HG02623 (cell line): Measurements from ENCODE around the gene CCDC152.
"Not testable (repeated sequence)": the region's sequence is repeated elsewhere in the genome, so short reads cannot be mapped to it uniquely, and the experiment has no call there.

ENCODE experiments used
- ATAC-seq: cut with Tn5 transposase; IDR thresholded peaks from one replicate; pipeline ENCODE4 v1.9.1; 2021; ENCODE audit warnings: moderate library complexity; ENCODE audit not compliant: unreplicated experiment

The CCDC152 gene

DNA sequence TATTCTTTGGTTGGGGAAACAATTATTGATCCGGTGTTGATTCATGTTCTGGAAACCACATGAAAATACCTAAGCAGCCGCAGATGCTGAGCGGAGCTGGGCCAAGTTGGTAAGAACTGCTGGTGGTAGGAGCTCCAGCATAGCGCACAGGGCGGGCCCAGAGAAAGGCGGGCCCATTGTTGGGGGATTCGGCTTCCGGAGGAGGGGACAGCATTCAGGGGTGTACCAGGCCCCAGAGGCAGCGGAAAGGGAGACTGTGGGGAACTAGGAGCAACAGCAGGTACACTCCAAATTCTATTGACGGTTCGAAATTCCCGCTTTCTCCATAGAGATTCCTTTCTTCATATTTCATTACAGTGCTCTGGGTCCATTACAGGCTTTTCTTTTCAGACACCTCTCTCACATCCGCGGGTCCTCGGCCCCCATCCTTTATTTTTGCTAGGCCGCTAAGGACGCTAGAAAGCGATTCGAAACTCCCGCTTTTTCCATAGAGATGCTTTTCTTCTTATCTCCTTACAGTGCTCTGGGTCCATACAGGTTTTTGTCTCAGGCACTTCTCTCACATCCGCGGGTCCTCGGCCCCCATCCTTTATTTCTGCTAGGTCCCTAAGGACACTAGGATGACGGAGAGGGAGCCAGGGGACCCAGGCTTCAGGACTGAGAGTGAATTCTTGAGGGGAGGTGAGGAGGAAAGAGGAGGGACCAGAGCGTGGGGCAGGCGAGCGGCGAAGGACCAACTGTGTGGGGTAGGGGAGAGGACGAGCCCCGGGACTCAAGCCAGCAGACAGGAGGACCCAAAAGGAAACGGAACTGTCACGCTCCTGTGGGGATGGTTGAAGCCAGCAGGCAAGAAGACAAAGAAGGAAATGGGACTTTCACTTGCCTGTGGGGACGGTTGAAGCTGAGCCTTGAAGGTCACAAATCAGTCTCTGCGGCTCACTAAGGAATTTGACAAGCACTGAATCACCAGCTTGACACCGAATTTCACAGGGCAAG, at the start of gene CCDC152:
TSS of gene CCDC152 (plus strand) at position 213 of the 996 bp plus-strand sequence. CDS start 2,304 bp downstream, outside the sequence.
- peak; percentile 92 for ATAC-seq

DNA sequence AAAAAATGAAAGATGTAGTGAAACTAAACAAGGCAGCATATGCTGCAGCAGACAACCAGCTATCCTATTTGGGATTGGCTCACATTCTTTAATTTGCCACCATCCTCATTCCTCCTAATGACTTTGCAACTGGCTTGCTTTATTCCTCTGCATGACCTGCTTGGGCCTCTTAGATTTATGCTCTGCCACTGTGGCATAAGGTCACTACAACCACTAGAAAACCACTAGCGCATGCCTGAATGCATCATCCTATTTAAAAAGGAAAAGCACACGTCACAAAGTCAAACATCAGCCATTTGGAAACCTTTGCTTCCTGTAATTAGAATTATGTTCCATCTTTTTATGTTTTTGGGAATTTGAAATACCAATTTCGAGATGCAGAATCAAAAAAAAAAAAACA, 40.8 kb upstream of the CCDC152 start:
- ATAC-seq: no peak

- ATAC-seq: peak; percentile 91
Measured at GRCh38 chr5:42718591-42718990, 38.0 kb upstream of the CCDC152 start.

- no peak for ATAC-seq
Measured at GRCh38 chr5:42719034-42719433, 37.6 kb upstream of the CCDC152 start.

DNA sequence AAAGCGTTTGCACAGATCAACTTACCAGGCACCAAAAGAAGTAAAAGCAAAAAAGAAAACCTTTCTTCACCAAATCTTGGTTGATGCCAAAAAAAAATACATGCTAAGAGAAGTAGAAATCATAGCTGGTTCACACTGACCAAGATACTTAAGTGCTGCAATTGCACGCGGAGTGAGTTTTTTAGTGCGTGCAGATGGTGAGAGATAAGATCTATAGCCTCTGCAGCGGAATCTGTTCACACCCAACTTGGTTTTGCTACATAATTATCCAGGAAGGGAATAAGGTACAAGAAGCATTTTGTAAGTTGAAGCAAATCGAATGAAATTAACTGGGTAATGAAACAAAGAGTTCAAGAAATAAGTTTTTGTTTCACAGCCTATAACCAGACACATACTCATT, 36.4 kb upstream of the CCDC152 start:
- no peak for ATAC-seq

DNA sequence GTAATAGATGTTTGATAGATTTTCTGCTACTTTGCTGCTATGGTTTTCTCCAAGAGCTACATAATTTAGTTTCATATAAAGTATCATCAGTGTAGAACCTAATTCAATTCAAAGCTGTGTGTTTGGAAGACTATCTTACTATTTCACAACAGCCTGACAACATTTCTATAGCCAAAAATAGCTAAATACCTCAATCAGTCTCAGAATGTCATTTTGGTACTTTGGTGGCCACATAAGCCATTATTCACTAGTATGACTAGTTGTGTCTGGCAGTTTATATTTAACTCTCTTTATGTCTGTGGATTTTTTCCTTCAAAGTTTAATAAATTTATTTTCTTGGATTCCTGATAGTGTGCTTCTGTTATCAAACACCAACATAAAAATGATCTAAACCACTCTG, 35.1 kb upstream of the CCDC152 start:
- no peak for ATAC-seq

DNA sequence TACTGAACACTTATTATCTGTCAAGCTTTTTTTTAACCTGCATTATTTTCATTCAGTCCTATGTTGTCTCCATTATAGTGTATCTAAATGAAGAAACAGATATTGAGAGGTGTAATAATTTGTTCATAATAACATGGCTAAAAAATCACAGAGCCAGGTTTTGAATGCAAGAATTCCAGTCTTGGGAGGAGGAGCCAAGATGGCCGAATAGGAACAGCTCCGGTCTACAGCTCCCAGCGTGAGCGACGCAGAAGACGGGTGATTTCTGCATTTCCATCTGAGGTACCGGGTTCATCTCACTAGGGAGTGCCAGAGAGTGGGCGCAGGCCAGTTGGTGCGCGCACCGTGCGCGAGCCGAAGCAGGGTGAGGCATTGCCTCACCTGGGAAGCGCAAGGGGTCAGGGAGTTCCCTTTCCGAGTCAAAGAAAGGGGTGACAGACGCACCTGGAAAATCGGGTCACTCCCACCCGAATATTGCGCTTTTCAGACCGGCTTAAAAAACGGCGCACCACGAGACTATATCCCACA, 22.0 kb upstream of the CCDC152 start:
- not testable (repeated sequence) for ATAC-seq

GRCh38 chr5:42740920-42741319, 15.7 kb upstream of the CCDC152 start:
- no peak for ATAC-seq

GRCh38 chr5:42745426-42745825, 11.2 kb upstream of the CCDC152 start:
- no peak for ATAC-seq

DNA sequence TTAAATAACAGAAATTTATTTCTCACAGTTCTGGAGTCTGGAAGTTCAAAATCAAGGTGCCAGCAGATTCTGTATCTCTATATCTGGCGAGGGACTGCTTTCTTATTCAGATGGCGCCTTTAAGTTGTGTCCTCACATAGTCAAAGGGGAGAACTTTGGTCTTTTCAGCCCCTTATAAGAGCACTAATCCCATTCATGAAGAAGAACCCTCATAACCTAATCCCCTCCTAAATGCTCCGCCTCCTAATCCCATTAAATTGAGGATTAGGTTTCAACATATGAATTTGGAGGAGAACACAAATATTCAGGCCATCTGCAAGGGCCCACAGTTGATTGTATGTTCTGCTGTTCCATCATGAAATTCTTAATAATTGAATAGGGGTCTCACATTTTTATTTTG, 10.8 kb upstream of the CCDC152 start:
- ATAC-seq: no peak

GRCh38 chr5:42749020-42749419, 7.6 kb upstream of the CCDC152 start:
- ATAC-seq: no peak

- ATAC-seq: no peak
Measured at GRCh38 chr5:42750507-42750906, 6.1 kb upstream of the CCDC152 start.

DNA sequence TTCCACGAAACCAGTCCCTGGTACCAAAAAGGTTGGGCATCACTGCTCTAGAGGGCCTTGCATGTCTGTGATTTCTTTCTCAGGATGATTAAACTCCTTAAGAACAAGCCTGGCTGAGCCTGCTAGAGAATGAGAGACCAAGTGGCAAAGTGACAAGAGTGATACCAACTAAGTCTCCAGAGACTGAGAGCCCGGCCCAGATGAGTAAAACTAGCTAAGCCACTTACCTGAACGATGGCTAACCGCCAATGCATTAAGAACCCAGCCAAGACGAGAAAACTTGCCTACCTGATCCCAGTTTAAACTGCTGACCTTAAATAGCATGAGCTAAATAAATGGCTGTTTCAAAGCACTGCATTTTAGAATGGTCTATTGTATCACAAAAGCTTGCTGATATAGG, 5.6 kb upstream of the CCDC152 start:
- no peak for ATAC-seq

GRCh38 chr5:42753099-42753498, 3.5 kb upstream of the CCDC152 start:
- no peak for ATAC-seq

GRCh38 chr5:42759456-42759855, 2.8 kb downstream of the CCDC152 start:
- no peak for ATAC-seq

- ATAC-seq: no peak
Measured at GRCh38 chr5:42760426-42760825, 3.8 kb downstream of the CCDC152 start.

- no peak for ATAC-seq
Measured at GRCh38 chr5:42761791-42762190, 5.2 kb downstream of the CCDC152 start.

DNA sequence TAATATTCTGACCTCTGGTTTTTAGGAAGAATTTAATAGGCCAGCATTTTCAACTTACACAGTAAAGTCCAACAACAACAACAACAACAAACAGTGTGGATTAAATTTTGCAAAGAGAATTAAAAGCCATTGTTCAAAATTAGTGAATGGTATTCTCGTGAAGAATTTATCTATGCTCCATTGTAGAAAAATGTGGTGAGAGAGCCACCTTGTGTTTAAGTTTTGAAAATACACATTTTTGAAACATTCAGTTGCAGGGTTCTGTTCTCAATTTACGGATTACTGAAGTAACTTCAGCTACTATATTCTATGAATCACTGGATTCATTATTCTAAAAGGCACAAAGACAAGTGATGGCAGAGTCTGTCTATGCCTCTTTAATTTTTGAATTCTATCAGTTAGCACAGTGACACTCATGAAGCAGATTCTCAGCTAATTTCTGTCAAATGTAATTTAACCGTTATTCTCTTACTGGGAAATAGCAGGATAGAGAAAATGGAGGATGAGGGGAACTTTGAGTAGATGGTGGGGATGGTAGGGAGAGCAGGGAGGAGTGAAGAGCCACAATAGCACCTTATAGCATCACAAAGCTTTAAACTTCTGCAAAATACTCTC, 11.0 kb downstream of the CCDC152 start:
- ATAC-seq: no peak

GRCh38 chr5:42768106-42768504, 11.5 kb downstream of the CCDC152 start:
- no peak for ATAC-seq

DNA sequence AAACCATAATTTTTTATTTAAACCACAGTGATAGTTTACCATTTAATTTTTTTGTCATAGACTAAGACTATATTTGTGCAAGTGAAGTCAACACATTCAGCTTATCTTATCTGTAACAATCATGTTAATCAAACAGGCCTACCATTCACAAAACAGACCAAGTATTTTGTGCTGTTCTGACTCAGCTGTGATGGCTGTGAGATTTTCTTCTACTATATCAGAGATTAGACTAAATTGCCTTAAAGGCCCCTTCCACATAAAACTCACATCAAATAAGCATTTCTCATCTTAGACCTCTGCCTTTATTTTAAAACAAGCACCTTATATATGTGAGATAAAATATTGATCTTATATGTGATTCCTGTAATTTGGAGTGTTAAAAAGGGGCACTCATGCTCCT, 13.4 kb downstream of the CCDC152 start:
- no peak for ATAC-seq

- ATAC-seq: no peak
Measured at GRCh38 chr5:42772265-42772993, 15.8 kb downstream of the CCDC152 start.
